Hindlimb muscle (tissue), 1 donor: ENCODE results near the gene NRG3. TPM values are rescaled to one million over a fixed set of nuclear protein-coding genes. Genes with fewer than 3 reads are reported as not detected.
"Not testable (repeated sequence)": the region's sequence is repeated elsewhere in the genome, so short reads cannot be mapped to it uniquely, and the experiment has no call there.

Experiments used
- DNase-seq: peaks from one replicate; pipeline ENCODE4 v3.0.0-alpha.2; 2013
- polyA plus RNA-seq: library from polyadenylated mRNA; unstranded; fragments of 120-200 nt; gene quantifications from one replicate; pipeline ENCODE4 v1.2.1, GENCODE V29; 2013; ENCODE audit not compliant: insufficient read length

NRG3 gene
- polyA plus RNA-seq, 1 donor: 0.19 TPM

DNA sequence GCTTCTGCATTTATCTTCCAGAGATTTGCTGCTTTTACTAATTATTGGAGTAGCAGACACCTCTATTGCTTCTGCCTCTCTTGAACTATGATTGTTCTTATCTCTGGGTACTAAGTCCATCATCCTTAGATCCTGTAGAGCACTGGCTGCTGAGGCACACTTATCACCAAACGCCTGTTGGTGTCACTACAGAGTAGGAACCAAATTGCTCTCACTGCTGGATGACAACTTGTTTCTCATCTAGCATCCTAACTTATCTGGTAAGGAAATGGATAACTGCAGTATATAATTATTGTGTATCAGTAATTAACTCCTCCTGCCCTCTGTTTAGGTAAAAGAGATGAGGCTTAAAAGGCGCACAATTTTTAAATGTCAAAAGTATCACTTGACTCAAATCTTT lies 1059.4 kb downstream of the NRG3 start:
- DNase-seq: no peak

DNA sequence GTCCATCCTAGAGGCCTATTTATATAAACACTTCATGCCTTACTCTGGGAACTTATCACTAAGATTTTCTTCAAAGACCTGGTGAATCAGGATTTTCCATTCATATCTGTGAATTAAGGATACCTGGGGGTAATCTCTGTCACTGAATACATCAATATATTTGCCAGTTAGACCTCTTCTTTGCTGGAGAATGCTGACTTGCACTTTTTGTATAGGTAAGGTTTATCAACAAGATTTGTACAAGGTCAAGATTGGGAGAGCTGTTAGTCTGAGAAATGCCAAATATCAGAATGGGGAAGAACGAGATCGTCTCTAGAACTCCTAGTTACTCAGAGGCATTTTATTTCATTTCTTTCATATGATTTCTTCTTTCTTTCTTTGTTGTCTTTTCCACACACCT lies 1060.0 kb downstream of the NRG3 start:
- DNase-seq: no peak

DNA sequence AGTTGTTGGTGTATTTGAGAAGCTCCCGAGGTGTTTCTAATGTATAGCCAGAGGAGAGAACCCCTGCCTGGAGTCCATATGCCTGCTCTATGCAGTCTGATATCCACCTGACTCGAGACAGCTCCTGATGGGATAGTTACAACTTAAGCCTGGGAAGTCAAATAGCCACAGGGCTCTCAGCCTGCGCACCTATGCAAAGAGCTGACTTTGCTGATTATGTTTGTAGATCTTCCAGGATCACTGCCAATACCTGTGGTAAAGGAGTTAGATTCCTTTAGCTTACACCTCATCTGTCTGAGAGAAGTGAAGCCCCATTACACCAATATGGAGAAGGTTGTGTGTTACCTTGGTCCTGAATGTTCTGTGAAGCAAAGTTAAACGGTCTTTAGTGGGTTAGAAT lies 1063.3 kb downstream of the NRG3 start:
- no peak for DNase-seq

DNA sequence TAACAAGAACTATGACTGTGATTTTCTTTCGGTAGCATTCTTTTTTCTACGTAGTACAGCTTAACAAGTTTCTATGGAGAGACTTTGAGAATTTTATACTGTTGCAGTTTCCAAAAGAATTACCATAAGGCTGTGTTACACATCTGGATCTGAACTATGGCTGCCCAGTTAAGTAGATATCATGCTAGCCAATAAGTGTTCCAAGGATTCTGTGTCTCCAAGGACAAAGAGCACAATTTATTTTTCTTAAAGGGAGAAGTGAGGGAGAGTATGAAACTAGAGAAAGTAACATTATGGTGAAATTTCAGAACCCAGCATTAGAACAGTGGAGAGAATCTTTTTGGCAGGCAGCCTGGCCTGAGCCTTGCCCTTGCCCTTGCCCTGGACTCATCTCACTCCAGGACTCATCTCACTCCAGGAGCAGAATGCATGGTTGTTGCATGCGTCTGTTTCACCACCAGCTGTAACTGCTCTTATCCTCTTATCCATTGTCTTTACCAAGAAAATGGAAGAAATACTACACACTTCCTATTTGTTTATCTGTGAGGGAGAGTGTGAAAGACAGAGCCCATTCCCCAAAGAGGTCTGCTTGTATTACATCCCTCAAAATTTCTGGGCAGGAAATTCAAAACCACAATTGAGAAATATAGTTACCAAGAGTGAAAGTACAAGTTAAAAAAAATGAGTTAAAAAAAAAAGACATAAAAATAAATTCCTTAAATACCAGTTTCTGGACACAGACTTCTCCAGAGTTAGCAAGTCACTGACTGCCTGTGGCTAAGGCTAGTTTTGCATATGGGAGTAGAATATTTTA lies 1067.5 kb downstream of the NRG3 start:
- peak; percentile 5 for DNase-seq

DNA sequence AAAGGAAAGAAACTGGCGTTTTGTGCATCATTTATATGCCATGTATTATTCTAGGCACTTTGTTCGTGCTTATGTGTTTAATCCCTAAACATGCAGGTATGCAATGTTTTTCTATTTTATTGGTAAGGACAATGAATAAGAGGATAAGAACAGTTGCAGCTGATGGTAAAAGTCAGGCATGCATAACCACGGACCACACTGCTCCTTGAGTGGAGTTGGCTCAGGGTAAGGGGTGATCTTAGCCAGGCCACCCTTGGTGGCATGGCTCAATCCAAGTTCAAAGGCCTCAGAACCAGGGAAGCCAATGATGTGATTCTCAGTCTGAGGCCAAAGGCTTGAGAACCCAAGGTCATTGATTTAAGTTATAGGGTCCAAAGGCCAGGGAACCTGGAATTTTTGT lies 1068.1 kb downstream of the NRG3 start:
- DNase-seq: no peak

DNA sequence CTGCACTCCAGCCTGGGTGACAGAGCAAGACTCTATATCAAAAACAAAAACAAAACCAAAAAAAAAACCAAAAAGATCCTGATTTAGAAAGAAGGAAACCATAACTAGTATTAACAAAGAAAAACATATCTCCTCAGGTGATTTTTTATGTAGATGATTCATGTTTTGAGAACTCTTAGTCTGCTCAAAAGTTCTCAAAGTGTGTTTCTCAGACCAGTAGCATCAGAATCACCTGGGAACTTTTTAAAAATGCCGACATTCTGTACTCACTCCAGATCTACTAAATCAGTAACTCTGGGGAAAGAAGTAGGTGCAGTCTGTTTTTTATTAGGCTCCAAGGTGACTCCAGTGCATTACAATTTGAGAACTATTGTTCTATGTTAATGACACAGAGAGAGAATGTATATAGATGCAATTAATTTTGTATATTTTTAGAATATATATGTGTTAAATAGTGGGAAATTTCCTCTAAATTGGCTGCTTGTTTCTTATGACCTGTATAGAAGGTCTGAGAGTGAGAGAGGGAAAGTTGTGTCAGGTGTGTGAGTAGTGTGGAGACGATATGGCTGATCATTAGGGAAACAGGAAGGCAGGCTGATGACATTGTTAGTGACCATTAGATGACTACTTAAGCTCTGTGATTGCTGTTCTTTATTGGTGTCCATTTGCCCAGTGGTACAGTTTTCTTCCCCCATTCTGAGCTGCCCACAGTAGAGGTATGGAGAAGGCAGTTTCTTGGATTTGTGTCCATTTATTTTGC lies 1075.0 kb downstream of the NRG3 start:
- DNase-seq: no peak

DNA sequence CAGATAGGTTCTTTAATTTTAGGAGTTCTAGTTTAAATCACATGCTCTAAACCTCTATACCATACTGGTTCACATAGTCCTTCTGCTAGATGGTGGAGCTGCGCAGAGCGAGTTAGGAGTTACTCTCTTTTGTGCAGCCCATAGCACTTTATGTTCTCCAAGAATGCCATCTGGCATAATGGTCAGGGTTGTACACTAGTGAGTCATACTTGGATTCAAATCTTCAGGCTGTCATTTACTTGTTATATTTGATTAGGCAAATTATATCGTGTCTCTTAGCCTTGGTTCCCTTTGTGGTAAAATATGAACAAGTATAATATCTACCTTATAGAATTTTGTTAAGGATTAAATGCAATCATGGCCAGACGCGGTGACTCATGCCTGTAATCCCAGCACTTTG lies 1078.3 kb downstream of the NRG3 start:
- no peak for DNase-seq

DNA sequence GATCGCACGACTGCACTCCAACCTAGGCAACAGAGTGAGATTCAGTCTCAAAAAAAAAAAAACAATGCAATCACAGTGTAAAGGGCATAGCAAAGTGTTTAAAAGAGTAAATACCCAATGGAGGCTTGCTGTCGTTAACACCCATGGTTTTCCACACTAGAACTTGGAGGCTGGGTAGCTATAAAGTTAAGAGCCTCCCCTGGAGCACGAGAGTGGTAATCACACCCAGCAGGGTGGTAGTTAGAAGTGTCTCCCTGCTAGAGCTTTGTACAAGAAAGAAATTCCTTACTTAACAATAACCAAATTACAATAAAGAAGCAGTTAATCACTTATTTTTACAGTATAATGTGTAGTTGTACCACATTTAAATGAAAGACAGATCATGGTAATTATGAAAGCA lies 1078.9 kb downstream of the NRG3 start:
- DNase-seq: no peak

DNA sequence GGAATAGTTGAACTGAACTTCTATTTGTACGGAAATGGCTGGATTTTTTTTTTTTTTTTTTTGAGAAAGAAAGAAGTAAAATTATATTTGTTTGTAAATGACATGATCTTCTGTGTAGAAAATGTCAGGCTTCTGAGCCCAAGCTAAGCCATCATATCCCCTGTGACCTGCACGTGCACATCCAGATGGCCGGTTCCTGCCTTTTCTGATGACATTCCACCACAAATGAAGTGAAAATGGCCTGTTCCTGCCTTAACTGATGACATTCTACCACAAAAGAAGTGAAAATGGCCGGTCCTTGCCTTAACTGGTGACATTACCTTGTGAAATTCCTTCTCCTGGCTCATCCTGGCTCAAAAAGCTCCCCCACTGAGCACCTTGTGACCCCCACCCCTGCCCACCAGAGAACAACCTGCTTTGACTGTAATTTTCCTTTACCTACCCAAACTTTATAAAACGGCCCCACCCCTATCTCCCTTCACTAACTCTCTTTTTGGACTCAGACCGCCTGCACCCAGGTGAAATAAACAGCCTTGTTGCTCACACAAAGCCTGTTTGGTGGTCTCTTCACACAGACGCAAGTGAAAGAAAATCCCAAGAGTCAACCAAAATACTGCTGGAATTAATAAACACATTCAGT lies 1085.5 kb downstream of the NRG3 start:
- not testable (repeated sequence) for DNase-seq

DNA sequence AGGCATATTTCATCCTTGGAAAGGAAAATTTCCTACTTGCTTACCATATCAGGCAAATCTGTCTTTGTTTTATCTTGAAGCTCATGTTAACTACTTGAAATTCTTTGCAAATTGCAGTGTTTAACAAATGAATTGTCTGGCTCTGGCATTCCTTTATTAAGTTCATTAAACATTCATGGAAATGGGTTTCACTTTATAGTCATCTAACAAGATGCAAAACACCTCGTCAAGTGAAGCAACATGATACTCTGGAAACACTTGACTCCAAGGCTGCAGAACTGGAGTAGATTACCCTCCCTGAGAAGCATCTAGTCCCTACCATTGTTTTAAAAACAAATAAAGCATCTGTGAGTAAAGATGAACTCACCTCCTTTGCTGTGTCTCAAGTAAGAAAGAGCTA lies 1086.9 kb downstream of the NRG3 start:
- DNase-seq: no peak

DNA sequence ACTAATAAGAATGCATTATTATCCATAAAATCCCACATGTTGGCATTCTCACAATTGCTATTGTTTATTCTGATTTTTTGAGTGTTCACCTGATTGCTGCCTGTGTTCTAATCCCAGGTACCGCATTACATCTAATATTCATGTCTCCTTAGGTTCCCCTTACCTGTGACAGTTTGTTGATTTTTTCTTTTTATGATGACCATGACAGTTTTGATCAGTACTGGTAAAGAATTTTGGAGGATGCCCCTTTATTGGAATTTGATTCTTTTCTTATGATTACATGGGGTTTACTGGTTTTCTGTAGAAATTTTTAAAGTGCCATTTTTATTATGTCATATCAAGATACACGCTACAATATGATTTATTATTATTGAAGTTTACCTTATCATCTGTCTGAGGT lies 1091.1 kb downstream of the NRG3 start:
- DNase-seq: no peak

DNA sequence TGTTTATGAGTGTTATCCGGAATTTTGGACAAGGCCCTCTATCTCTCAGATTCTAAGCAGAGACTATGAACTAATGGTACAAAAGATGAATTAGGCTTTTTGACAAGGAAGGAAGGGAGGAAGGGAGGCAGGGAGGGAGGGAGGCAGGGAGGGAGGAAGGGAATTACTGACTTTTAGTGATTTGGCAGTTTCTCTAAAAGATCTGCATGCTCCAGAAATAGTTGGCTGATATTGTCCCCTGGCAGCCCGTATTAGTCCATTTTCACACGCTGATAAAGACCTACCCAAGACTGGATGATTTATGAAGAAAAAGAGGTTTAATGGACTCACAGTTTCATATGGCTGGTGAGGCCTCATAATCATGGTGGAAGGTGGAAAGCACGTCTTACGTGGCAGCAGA lies 1093.5 kb downstream of the NRG3 start:
- no peak for DNase-seq

DNA sequence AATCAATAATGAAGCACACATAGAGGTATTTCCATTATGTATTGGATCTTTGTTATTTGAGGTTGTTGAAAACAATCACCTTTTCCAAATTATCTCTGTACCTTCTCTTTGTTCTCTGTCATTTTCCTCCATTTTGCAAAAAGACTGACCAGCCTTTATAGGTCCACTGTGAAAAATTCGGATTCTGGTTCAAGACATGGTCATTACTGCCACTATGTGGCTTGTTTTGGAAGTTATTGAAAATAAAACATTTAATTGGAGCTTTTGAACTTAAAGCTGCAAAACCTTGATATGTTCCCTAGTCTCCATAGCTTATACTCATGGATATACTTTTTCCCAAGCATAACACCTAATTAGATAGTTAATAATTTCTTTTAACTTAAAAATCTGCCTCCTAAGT lies 1094.4 kb downstream of the NRG3 start:
- no peak for DNase-seq

DNA sequence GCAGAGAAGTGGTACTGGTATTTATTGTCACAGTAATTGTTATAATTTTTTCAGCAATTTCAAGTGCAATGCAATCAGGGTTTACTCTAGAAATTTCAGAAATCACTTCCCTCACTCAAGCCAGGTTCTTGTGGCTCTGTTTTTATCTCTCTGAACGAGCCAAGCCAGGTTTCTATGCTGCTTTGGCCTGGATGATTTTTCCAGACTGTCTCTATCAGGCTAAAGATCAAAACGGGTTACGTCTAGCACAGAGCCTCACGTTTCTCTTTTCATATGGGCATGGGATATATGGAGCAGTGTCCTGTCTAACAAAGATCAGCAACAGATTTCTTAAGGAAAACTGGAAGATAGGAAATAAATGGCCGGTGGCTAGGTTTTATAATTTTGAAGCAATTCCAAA lies 1105.3 kb downstream of the NRG3 start:
- no peak for DNase-seq

DNA sequence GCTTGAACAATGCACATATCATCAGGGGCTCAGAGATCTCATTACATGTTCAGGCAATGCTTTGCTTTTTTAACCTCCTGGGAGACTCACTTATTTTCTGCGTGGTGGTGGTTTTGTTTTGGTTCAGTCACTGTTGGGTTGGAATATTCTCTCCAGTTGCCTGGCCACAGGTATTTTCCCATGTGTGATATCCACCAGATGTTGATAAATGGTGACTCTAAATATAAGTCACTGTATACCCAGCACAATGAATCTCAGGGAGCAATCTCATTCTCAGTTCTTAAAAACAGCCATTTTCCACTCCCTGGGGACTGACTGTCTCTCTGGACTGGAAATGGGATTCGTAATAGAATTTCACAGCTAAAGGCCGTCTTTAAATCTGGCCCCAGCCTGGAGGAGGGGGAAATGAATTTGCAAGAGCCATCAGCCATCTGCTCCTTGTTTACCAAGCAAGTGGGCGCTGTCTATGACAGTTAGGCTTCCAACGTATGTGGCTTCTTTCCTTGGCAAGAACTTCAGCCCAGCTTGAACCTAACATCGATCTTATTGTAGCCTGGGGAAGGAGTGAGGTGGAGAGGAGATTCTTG lies 1106.2 kb downstream of the NRG3 start:
- DNase-seq: no peak

DNA sequence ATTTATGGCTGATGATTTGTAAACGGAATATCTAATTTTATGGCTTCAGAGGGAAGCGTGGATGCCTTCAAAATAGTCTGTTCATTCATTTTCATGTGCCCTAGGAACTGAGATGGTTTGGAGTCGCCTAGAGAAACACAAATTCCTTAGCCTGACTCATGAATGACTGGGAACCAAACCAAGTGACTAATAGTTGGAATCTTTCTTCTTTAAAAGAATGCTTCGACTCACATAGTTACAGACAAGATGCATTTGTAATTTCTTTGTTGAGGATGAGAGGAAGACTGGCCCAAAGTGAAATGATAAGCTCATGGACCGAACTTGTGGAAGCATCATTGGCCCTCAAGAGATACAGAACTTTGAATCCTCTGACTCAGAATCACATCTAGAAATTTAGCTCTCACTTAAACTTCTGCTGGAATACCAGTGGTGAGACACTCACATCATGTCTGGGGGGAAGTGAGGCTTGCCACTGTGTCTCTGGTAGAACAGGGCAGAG lies 1107.2 kb downstream of the NRG3 start:
- DNase-seq: peak; percentile 62

DNA sequence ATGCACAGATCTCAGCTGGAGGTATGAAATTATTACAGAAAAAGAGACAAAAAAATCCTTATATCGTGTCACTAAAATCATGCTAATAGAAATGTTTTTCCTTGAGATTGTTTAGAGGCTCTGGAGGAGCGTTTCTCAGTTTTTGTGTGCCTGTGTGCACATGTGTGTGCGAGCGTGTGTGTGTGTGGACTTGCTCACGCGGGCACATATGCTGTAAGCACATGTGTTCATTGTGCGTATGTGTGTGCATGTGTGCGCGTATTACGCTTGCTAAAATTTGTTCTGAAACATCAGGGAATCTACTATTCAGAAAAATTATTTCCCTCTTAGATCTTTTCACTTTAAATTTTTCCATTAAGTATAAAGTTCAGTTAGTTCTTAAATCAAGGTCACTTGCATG lies 1111.2 kb downstream of the NRG3 start:
- DNase-seq: no peak

DNA sequence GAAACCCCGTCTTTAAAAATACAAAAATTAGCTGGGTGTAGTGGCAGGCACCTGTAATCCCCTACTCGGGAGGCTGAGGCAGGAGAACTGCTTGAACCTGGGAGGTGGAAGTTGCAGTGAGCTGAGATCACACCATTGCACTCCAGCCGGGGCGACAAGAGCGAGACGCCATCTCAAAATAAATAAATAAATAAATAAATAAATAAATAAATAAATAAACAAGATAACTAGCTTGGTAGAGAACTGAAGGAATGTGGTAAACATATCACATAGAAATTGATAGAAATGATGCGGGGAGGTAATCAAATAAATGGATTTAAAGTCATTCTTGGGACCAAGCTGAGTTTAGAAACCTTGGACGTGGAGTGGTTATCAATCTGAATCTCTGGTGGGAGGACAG lies 1131.5 kb downstream of the NRG3 start:
- not testable (repeated sequence) for DNase-seq

DNA sequence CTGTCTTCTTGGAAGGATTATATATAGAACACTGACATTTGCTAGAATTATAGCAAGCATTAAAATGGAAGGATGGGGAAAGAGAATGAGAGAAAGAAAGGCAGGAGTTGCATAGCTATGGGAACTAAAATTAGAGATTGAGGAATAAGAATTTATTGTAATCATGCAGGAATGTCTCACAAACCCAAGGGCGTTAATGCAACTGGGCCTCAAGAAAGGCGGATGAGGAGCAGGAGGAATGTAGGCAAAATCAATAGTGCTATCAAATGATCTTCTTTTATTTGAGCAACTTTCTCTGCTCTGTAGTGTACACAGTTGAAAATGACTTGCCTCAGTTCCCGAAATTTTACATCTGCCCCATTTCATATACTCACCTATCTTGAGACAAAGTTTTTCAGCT lies 1132.5 kb downstream of the NRG3 start:
- DNase-seq: no peak

DNA sequence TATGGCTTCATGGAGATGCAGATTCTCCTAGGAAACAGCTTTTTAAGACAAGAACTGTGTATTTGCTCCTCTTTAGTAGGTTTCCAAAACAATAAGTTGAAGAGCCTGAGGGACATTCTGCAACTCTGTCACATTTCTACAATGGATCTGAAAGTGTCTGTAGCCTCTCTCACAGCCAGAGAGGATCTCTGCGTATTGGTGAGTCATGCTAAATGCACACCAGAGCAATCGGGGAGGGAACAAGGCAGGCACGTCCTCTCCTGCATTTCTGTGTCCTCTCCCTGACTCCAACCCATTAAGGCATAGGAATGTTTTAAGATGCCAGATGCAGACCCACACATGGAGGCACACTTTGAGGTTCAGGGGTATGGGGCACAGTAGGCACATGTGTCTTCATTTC lies 1137.9 kb downstream of the NRG3 start:
- DNase-seq: no peak

DNA sequence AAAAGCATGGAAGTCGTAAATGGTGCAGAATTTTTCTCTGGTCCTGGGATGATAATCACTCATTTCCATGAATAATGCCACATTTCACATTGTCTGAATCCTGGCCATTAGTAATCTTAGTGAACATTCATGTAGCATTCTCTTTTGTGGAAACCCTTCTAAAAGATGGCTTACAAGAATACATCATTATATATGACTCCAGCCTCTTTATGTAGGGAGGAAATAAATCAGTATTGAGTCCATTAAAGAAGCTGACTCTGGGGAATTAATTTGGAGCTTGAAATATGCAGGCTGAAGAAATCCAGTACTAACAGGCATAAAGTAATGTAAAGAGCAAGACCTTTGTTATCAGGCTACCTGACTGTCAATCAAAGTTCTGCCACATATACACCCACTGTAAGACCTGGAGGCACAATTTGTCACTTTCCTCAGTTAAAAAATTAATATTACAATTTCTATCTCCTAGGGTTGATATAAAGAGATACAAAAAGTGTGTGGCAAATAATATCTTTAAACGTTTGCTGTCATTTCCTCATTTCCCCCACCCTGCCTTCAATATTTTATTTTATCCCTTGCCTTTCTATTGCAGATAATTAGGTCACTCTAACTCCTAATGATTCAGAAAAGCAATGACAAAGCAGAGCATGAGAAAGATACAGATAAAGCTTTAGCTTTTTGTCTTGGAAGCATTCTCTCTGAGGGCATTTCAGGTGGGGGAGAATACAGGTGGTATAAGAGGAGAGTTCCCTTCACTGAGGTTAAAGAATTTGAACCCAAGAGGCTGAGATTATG lies 1142.3 kb downstream of the NRG3 start:
- no peak for DNase-seq

DNA sequence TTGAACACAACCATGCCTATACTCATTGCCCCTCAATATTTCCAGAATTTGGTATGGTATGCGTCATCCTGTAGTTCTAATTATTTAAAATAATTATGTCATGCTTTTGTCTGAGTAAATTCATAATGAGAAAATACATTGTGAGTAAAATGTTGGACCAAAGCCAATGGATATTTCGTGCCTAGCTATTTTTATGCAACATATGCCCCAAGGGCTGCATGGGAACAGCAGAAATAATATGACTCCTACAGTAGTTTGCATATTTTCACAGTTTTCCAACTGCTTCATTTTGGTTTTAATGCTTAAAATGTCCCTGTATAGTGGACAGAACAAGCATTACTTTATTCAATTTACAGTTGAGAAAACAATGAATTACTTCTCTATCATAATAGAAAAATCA lies 1148.7 kb downstream of the NRG3 start:
- no peak for DNase-seq
